NCI-H1105 treated with DMSO at 0.1 percent for 48 hours (cell line): Measurements from ENCODE around the gene DUSP3.

Source experiments
- DNase-seq: peaks from one replicate; lab custom pipeline; 2025; lab: John Stamatoyannopoulos, UW

DUSP3 gene

GRCh38 chr17:43732958-43733357, 45.8 kb downstream of the DUSP3 start:
- DNase-seq, result no peak

- no peak for DNase-seq
Measured at GRCh38 chr17:43728081-43728480, 50.7 kb downstream of the DUSP3 start.

GRCh38 chr17:43723697-43724359, 54.9 kb downstream of the DUSP3 start:
- no peak for DNase-seq

- DNase-seq, result no peak
Measured at GRCh38 chr17:43722870-43723665, 55.7 kb downstream of the DUSP3 start.

- DNase-seq, result no peak
Measured at GRCh38 chr17:43722269-43722619, 56.5 kb downstream of the DUSP3 start.

- no peak for DNase-seq
Measured at GRCh38 chr17:43721537-43722268, 57.1 kb downstream of the DUSP3 start.

GRCh38 chr17:43720311-43721060, 58.3 kb downstream of the DUSP3 start:
- DNase-seq, result no peak

GRCh38 chr17:43719578-43719977, 59.2 kb downstream of the DUSP3 start:
- no peak for DNase-seq

GRCh38 chr17:43718544-43718943, 60.2 kb downstream of the DUSP3 start:
- no peak for DNase-seq

- no peak for DNase-seq
Measured at GRCh38 chr17:43717913-43718312, 60.9 kb downstream of the DUSP3 start.
